Measurements from ENCODE around the gene PTPRG.

DNA sequence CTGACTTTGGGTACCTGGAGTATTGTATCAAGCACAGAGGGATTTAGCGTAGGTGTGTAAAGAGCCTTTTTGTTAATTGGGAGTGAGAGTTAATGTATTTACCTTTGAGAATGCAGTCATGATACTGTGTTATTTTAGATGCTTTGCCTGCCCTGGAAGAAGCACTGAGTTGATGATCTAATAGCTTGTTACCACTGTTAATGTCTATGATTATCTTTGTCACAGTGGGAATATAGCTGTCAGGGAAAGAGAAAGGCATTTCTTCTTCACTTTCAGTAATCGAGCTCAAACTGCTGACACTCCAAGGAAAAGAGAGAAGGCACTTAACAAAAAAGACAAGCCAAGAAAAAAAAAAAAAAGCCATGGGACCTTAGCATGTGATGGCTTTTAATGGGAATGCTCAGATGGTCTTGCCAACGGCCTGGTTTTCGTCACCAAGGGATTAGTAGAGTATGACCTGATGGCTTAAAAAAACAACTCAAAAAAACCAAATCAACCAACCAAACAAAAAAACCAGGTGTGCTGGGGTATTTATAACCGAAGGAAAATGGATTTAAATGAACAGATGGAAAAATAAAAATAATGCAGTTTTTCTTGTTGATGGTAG, 387.4 kb downstream of the PTPRG start:
- TF ChIP-seq, protein P1, sequence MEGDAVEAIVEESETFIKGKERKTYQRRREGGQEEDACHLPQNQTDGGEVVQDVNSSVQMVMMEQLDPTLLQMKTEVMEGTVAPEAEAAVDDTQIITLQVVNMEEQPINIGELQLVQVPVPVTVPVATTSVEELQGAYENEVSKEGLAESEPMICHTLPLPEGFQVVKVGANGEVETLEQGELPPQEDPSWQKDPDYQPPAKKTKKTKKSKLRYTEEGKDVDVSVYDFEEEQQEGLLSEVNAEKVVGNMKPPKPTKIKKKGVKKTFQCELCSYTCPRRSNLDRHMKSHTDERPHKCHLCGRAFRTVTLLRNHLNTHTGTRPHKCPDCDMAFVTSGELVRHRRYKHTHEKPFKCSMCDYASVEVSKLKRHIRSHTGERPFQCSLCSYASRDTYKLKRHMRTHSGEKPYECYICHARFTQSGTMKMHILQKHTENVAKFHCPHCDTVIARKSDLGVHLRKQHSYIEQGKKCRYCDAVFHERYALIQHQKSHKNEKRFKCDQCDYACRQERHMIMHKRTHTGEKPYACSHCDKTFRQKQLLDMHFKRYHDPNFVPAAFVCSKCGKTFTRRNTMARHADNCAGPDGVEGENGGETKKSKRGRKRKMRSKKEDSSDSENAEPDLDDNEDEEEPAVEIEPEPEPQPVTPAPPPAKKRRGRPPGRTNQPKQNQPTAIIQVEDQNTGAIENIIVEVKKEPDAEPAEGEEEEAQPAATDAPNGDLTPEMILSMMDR (conservative IDR thresholded peaks at IDR 0.05; ENCODE audit: low read length) = no peak
- TF ChIP-seq EZH2phosphoT487 (IDR thresholded peaks at IDR 0.05; ENCODE audit: borderline replicate concordance, low read depth, low read length) = no peak
